Tongue (tissue), 2 donors: ENCODE data around the gene PLEKHA4. TPM values are rescaled to one million over a fixed set of nuclear protein-coding genes. Genes with fewer than 3 reads are reported as not detected.
"Not testable (repeated sequence)": the region's sequence is repeated elsewhere in the genome, so short reads cannot be mapped to it uniquely, and the experiment has no call there.

ENCODE experiments used
- DNase-seq: peaks from one replicate; pipeline ENCODE4 v3.0.0-alpha.2; 2015
- total RNA-seq: library from RNA; depleted of rRNA; stranded (reverse); fragments of >200 nt; gene quantifications from one replicate; pipeline ENCODE4 v1.2.3, GENCODE V29; 2014

Gene PLEKHA4
- 18.1 TPM for total RNA-seq

GRCh38 chr19:48868114-48868886, at the start of gene PLEKHA4:
PLEKHA4 (minus strand) TSS chr19:48868617; CDS start chr19:48867620, 997 bp downstream.
- DNase-seq = peak; percentile 71

- DNase-seq = no peak
Measured at GRCh38 chr19:48918071-48918470, 49.7 kb upstream of the PLEKHA4 start.

GRCh38 chr19:48915757-48916156, 47.3 kb upstream of the PLEKHA4 start:
- no peak for DNase-seq

- no peak for DNase-seq
Measured at GRCh38 chr19:48914181-48914580, 45.8 kb upstream of the PLEKHA4 start.

- peak; percentile 19 for DNase-seq
Measured at GRCh38 chr19:48913114-48913889, 44.9 kb upstream of the PLEKHA4 start.

- no peak for DNase-seq
Measured at GRCh38 chr19:48910803-48911202, 42.4 kb upstream of the PLEKHA4 start.

- not testable (repeated sequence) for DNase-seq
Measured at GRCh38 chr19:48909424-48910077, 41.1 kb upstream of the PLEKHA4 start.

GRCh38 chr19:48907671-48908070, 39.3 kb upstream of the PLEKHA4 start:
- no peak for DNase-seq

- DNase-seq = no peak
Measured at GRCh38 chr19:48906324-48906723, 37.9 kb upstream of the PLEKHA4 start.

GRCh38 chr19:48905664-48906063, 37.2 kb upstream of the PLEKHA4 start:
- DNase-seq = no peak

- DNase-seq = not testable (repeated sequence)
Measured at GRCh38 chr19:48903788-48904187, 35.4 kb upstream of the PLEKHA4 start.

- not testable (repeated sequence) for DNase-seq
Measured at GRCh38 chr19:48902291-48902690, 33.9 kb upstream of the PLEKHA4 start.

GRCh38 chr19:48900477-48901406, 32.3 kb upstream of the PLEKHA4 start:
- DNase-seq = peak; percentile 40

- peak; percentile 100 for DNase-seq
Measured at GRCh38 chr19:48899781-48900476, 31.5 kb upstream of the PLEKHA4 start, which contains the start of gene NUCB1. NUCB1 (plus strand) TSS chr19:48900312; CDS start chr19:48900797, 485 bp downstream.

- not testable (repeated sequence) for DNase-seq
Measured at GRCh38 chr19:48899386-48899749, 31.0 kb upstream of the PLEKHA4 start.

GRCh38 chr19:48897181-48897580, 28.8 kb upstream of the PLEKHA4 start:
- DNase-seq = no peak

- peak; percentile 67 for DNase-seq
Measured at GRCh38 chr19:48896191-48896720, 27.8 kb upstream of the PLEKHA4 start.

- no peak for DNase-seq
Measured at GRCh38 chr19:48895226-48895625, 26.8 kb upstream of the PLEKHA4 start.

- no peak for DNase-seq
Measured at GRCh38 chr19:48890551-48890950, 22.1 kb upstream of the PLEKHA4 start.

- not testable (repeated sequence) for DNase-seq
Measured at GRCh38 chr19:48889496-48889895, 21.1 kb upstream of the PLEKHA4 start.
